ENCODE results near the gene LRRC27. TPM values are rescaled to one million over a fixed set of nuclear protein-coding genes. Genes with fewer than 3 reads are reported as not detected.

Gene LRRC27
- total RNA-seq, 2 donors from 2014 or later = 11.4 to 22.9 TPM

GRCh38 chr10:132417957-132418441 lies 86.0 kb downstream of the LRRC27 start:
- TF ChIP-seq POLR2A (IDR thresholded peaks at IDR 0.05) = no peak
- TF ChIP-seq POLR2AphosphoS5 (IDR thresholded peaks at IDR 0.05) = peak; percentile 7
- no peaks in the 10 kb centered on the region for H3K36me3 ChIP-seq
- H3K4me3 ChIP-seq = no peak overlapping the region
- WGBS = 71% methylated on average over 20 of the region's 20 CpGs
- peaks cover 51% of the 10 kb centered on the region for H3K4me1 ChIP-seq (replicated peaks)
- H3K9me3 ChIP-seq = no peaks in the 10 kb centered on the region
- intact Hi-C loops (cut with DNase I) = no loop called here
- DNase-seq (ENCODE audit: low spot score) = no peak
- H3K27ac ChIP-seq = peak overlapping the region; percentile 85 to 89
- no peaks in the 10 kb centered on the region for H3K27me3 ChIP-seq (replicated peaks; ENCODE audit: insufficient read depth)

DNA sequence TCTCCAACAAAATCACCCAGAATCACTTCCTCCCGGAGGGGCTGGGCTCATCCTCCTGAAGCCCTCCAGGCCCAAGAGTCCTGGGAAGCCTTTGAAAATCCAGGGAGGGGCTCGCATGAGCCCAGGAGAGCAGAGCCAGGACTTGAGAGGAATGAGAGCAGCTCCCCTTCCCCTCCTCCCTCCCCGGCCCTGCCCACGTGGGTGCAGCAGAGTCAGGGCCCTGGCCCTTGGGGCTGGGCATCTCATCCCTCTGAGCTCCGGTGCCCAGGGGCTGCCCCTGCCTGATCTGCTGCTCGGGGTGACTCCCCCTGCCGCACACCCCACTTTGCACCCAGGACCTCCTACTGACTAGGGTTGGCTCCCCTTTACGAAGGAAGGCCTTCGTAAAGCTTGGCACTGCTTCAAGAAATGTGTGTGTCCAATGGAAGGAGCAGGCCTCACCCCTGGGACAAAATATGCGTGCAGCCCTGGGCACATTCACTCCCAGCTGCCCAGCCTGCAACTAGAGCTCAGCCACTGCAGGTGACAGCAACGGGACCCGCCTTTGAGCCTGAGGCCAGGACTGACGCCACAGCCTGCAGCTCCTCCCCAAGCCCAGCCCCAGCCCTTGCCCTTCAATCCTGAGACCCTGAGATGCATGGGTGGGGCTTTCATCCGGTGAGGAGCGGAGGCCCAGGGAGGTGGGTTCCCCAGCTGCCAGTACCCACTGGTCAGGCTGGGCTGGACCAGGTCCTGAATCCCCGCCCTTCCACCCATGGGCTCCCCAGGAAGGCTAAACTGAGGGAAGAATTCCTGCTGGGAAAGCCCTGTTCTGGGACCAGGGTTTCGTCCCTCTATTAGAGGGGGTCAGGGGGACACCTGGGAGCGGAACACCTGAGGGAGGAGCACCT lies 86.8 kb downstream of the LRRC27 start:
- Histone ChIP-seq H3K27me3 (replicated peaks; ENCODE audit: insufficient read depth) (no peaks in the 10 kb centered on the region), H3K36me3 (no peaks in the 10 kb centered on the region), H3K27ac (peak overlapping the region; percentile 85 to 89), H3K4me1 (replicated peaks) (peaks cover 45% of the 10 kb centered on the region), H3K9me3 (no peaks in the 10 kb centered on the region), H3K4me3 (no peak overlapping the region)
- intact Hi-C loops (cut with DNase I) = no loop called here
- 38% methylated on average over 17 of the region's 18 CpGs for WGBS
- TF ChIP-seq POLR2A (IDR thresholded peaks at IDR 0.05) = peak; percentile 83
- peak; percentile 62 for TF ChIP-seq POLR2AphosphoS5 (IDR thresholded peaks at IDR 0.05)
- TF ChIP-seq, protein P1, sequence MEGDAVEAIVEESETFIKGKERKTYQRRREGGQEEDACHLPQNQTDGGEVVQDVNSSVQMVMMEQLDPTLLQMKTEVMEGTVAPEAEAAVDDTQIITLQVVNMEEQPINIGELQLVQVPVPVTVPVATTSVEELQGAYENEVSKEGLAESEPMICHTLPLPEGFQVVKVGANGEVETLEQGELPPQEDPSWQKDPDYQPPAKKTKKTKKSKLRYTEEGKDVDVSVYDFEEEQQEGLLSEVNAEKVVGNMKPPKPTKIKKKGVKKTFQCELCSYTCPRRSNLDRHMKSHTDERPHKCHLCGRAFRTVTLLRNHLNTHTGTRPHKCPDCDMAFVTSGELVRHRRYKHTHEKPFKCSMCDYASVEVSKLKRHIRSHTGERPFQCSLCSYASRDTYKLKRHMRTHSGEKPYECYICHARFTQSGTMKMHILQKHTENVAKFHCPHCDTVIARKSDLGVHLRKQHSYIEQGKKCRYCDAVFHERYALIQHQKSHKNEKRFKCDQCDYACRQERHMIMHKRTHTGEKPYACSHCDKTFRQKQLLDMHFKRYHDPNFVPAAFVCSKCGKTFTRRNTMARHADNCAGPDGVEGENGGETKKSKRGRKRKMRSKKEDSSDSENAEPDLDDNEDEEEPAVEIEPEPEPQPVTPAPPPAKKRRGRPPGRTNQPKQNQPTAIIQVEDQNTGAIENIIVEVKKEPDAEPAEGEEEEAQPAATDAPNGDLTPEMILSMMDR (IDR thresholded peaks at IDR 0.05) = no peak
- peak; percentile 74 for DNase-seq (ENCODE audit: low spot score)

DNA sequence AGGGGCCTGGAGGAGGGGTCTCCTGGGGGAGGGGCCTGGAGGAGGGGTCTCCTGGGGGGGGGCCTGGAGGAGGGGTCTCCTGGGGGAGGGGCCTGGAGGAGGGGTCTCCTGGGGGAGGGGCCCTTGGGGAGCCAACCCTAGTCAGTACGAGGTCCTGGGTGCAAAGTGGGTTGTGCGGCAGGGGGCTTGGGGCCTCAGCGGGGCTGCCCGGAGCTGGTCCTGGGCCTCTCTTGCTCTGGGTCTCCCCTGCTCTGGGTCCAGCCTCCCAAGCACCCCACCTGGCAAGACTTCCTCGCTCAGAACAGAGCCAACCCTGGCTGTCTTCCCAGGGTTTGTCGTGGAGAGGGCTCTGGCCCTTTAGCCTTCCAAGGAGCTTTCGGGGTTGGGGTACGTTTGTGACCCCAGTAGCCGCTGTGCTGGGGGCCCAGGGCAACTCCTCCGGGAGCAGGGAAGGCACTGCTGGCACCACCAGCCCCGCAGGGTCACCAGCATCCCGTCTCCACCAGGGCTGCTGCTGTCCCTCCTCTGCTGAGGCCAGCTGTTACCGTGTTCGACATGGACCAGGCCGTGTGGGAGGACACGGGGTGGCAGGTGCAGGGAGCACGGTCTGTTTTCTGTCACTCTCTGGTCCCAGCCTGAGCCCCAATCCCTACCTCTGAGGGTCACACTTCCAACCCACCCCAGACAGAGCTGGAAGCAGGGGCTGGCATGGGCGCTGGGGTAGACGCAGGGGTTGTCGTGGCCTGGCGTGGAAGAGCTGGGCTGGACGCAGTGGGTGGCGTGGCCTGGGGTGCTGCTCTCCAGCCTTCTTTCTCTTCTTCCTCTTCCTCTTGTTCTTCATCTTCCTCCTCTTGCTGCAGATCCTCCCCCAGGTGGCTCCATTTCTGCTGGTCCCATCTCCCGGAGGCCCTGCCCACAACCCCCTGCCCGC lies 87.8 kb downstream of the LRRC27 start:
- 67% methylated on average over 25 of the region's 25 CpGs for WGBS
- intact Hi-C loops (cut with DNase I) = no loop called here

GRCh38 chr10:132420469-132420980 lies 88.5 kb downstream of the LRRC27 start:
- Histone ChIP-seq H3K9me3 (no peaks in the 10 kb centered on the region), H3K27me3 (replicated peaks; ENCODE audit: insufficient read depth) (no peaks in the 10 kb centered on the region), H3K4me1 (replicated peaks) (peaks cover 41% of the 10 kb centered on the region), H3K27ac (peak overlapping the region; percentile 85 to 89), H3K4me3 (no peak overlapping the region), H3K36me3 (no peaks in the 10 kb centered on the region)
- DNase-seq (ENCODE audit: low spot score) = no peak
- intact Hi-C loops (cut with DNase I) = no loop called here
- WGBS = 56% methylated on average over 8 of the region's 8 CpGs
- no peak for TF ChIP-seq POLR2AphosphoS5 (IDR thresholded peaks at IDR 0.05)
- TF ChIP-seq, protein P1 (IDR thresholded peaks at IDR 0.05) = no peak
- TF ChIP-seq POLR2A (IDR thresholded peaks at IDR 0.05) = no peak

More for the DNA sequence above, 87.8 kb downstream of the LRRC27 start:
- Histone ChIP-seq H3K9me3 (no peaks in the 10 kb centered on the region), H3K36me3 (no peaks in the 10 kb centered on the region), H3K27ac (peak overlapping the region; percentile 85 to 89), H3K27me3 (replicated peaks; ENCODE audit: insufficient read depth) (no peaks in the 10 kb centered on the region), H3K4me3 (no peak overlapping the region), H3K4me1 (replicated peaks) (peaks cover 41% of the 10 kb centered on the region)
- TF ChIP-seq, protein P1 (IDR thresholded peaks at IDR 0.05) = no peak
- TF ChIP-seq POLR2AphosphoS5 (IDR thresholded peaks at IDR 0.05) (no peak), POLR2A (IDR thresholded peaks at IDR 0.05) (no peak)
- no peak for DNase-seq (ENCODE audit: low spot score)

All from prostate gland (tissue), 2 donors.